Suppressor macrophage treated with lipopolysaccharide for 4 hours (primary cell): ENCODE data around the gene GRHL3.
A peak's percentile ranks its signal among the peaks of the same experiment; 100 is the strongest.

Source experiments
- DNase-seq: peaks from one replicate; pipeline ENCODE4 v3.0.0-alpha.2; 2020

GRHL3 gene

GRCh38 chr1:24293392-24294227, 25.5 kb upstream of the GRHL3 start:
- no peak for DNase-seq

- DNase-seq, result peak; percentile 61
These were observed 24.9 kb upstream of the GRHL3 start for GRCh38 chr1:24294228-24294672.

GRCh38 chr1:24294716-24295371, 24.3 kb upstream of the GRHL3 start:
- peak; percentile 14 for DNase-seq

GRCh38 chr1:24295535-24295934, 23.6 kb upstream of the GRHL3 start:
- no peak for DNase-seq

GRCh38 chr1:24297187-24297851, 21.8 kb upstream of the GRHL3 start:
- DNase-seq, result no peak

GRCh38 chr1:24297852-24298232, 21.3 kb upstream of the GRHL3 start:
- DNase-seq, result no peak

GRCh38 chr1:24298606-24299005, 20.6 kb upstream of the GRHL3 start:
- no peak for DNase-seq

GRCh38 chr1:24299901-24300300, 19.3 kb upstream of the GRHL3 start:
- DNase-seq, result no peak

GRCh38 chr1:24300971-24301784, 18.0 kb upstream of the GRHL3 start:
- DNase-seq, result no peak

GRCh38 chr1:24301785-24302175, 17.4 kb upstream of the GRHL3 start:
- no peak for DNase-seq

GRCh38 chr1:24302209-24302611, 16.9 kb upstream of the GRHL3 start:
- no peak for DNase-seq

GRCh38 chr1:24303600-24303999, 15.6 kb upstream of the GRHL3 start:
- DNase-seq, result no peak

- DNase-seq, result no peak
These were observed 14.4 kb upstream of the GRHL3 start for GRCh38 chr1:24304763-24305162.

- DNase-seq, result no peak
These were observed 10.7 kb upstream of the GRHL3 start for GRCh38 chr1:24308365-24309015.

GRCh38 chr1:24309762-24310485, 9.2 kb upstream of the GRHL3 start:
- DNase-seq, result no peak

GRCh38 chr1:24311234-24311633, 7.9 kb upstream of the GRHL3 start:
- DNase-seq, result no peak

- no peak for DNase-seq
These were observed 7.4 kb upstream of the GRHL3 start for GRCh38 chr1:24311741-24312140.

- DNase-seq, result no peak
These were observed 3.8 kb upstream of the GRHL3 start for GRCh38 chr1:24315391-24315790.

- peak; percentile 17 for DNase-seq
These were observed 2.5 kb upstream of the GRHL3 start for GRCh38 chr1:24316645-24317044.

GRCh38 chr1:24317081-24317480, 2.1 kb upstream of the GRHL3 start:
- DNase-seq, result no peak

GRCh38 chr1:24317956-24318614, 1.1 kb upstream of the GRHL3 start:
- no peak for DNase-seq
